ENCODE data around the gene THYN1. TPM values are rescaled to one million over a fixed set of nuclear protein-coding genes. Genes with fewer than 3 reads are reported as not detected.
"Not testable (repeated sequence)": the region's sequence is repeated elsewhere in the genome, so short reads cannot be mapped to it uniquely, and the experiment has no call there.

The THYN1 gene
- total and polyA plus RNA-seq, 5 donors from 2014 or later: 35.2 to 148 (median 143) TPM

GRCh38 chr11:134289167-134289566 lies 36.0 kb upstream of the THYN1 start:
- no peak overlapping the region for H3K4me3 Mint-ChIP-seq
- Histone ChIP-seq H3K9me3 (ENCODE audit: control insufficient read depth in 2 of 2, low read length in 2 of 2) (no peaks in the 10 kb centered on the region), H3K27ac (ENCODE audit: insufficient read depth, low read length, poor library complexity, severe bottlenecking) (no peak overlapping the region), H3K4me1 (ENCODE audit: control insufficient read depth, insufficient read depth, low read length, poor library complexity, severe bottlenecking) (no peaks in the 10 kb centered on the region), H3K4me3 (ENCODE audit: low read depth, low read length) (no peak overlapping the region), H3K36me3 (ENCODE audit: control insufficient read depth, insufficient read depth, low read length) (no peaks in the 10 kb centered on the region), H3K27me3 (ENCODE audit: control insufficient read depth, insufficient read depth, low read length) (no peaks in the 10 kb centered on the region)
- H3K36me3 Mint-ChIP-seq: no peaks in the 10 kb centered on the region
- no peaks in the 10 kb centered on the region for H3K4me1 Mint-ChIP-seq
- ATAC-seq (ENCODE audit: low read depth in 2 of 2) (no peak), DNase-seq (no peak)
- peaks cover 9% of the 10 kb centered on the region for H3K27me3 Mint-ChIP-seq
- H3K9me3 Mint-ChIP-seq: no peaks in the 10 kb centered on the region
- no peak overlapping the region for H3K27ac Mint-ChIP-seq

DNA sequence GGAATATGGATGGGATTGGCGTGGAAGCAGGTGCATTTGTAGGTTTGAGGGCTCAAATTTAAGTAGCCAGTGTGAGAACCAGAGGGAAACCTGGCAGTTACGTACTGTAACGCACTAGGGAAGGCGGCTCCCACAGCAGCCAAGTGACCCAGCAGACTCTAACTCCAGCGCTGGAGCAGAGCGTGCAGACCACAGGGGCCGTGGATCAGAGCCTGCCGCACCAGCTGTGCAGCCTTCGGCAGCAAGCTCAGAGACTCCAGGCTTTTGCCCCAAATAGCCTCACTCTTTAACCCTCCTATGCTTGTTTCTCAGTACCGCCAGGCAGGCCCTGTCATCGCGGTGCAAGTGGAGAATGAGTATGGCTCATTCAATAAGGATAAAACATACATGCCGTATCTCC lies 35.3 kb upstream of the THYN1 start:
- peaks cover 9% of the 10 kb centered on the region for H3K27me3 Mint-ChIP-seq
- H3K9me3 Mint-ChIP-seq: no peaks in the 10 kb centered on the region
- Histone ChIP-seq H3K36me3 (ENCODE audit: control insufficient read depth, insufficient read depth, low read length) (no peaks in the 10 kb centered on the region), H3K4me1 (ENCODE audit: control insufficient read depth, insufficient read depth, low read length, poor library complexity, severe bottlenecking) (no peaks in the 10 kb centered on the region), H3K27ac (ENCODE audit: insufficient read depth, low read length, poor library complexity, severe bottlenecking) (no peak overlapping the region), H3K27me3 (ENCODE audit: control insufficient read depth, insufficient read depth, low read length) (no peaks in the 10 kb centered on the region), H3K9me3 (ENCODE audit: control insufficient read depth in 2 of 2, low read length in 2 of 2) (no peaks in the 10 kb centered on the region), H3K4me3 (ENCODE audit: low read depth, low read length) (no peak overlapping the region)
- ATAC-seq (ENCODE audit: low read depth in 2 of 2): no peak
- no peak overlapping the region for H3K4me3 Mint-ChIP-seq
- H3K27ac Mint-ChIP-seq: no peak overlapping the region
- H3K4me1 Mint-ChIP-seq: no peaks in the 10 kb centered on the region
- DNase-seq: no peak
- H3K36me3 Mint-ChIP-seq: no peaks in the 10 kb centered on the region

DNA sequence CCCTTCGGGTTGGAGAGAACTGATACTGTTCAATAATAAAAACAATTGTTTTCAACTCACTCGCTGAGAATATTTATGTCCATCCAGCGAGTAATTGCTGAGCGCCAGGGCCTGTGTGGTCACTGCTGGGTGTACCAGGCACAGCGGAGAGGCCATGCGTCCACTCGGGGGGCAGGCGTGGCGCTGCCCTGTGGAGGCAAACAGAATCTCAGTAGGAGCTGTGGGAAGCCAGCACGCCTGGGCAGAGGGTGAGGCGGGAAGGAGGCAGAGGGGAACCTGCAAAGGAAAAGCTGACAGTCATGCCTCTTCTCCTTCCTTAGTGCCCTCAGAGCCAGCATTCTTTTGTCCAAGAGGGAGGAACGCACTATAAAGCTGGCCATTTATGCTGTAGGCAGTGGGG lies 34.4 kb upstream of the THYN1 start:
- H3K36me3 Mint-ChIP-seq: no peaks in the 10 kb centered on the region
- peaks cover 9% of the 10 kb centered on the region for H3K27me3 Mint-ChIP-seq
- H3K4me1 Mint-ChIP-seq: no peaks in the 10 kb centered on the region
- no peaks in the 10 kb centered on the region for H3K9me3 ChIP-seq (ENCODE audit: control insufficient read depth in 2 of 2, low read length in 2 of 2)
- no peaks in the 10 kb centered on the region for H3K36me3 ChIP-seq (ENCODE audit: control insufficient read depth, insufficient read depth, low read length)
- no peak overlapping the region for H3K27ac ChIP-seq (ENCODE audit: insufficient read depth, low read length, poor library complexity, severe bottlenecking)
- no peak overlapping the region for H3K4me3 ChIP-seq (ENCODE audit: low read depth, low read length)
- no peak for ATAC-seq (ENCODE audit: low read depth in 2 of 2)
- H3K4me1 ChIP-seq (ENCODE audit: control insufficient read depth, insufficient read depth, low read length, poor library complexity, severe bottlenecking): no peaks in the 10 kb centered on the region
- no peaks in the 10 kb centered on the region for H3K9me3 Mint-ChIP-seq
- H3K4me3 Mint-ChIP-seq: no peak overlapping the region
- no peak for DNase-seq
- H3K27ac Mint-ChIP-seq: no peak overlapping the region
- no peaks in the 10 kb centered on the region for H3K27me3 ChIP-seq (ENCODE audit: control insufficient read depth, insufficient read depth, low read length)

GRCh38 chr11:134284349-134284748 lies 31.2 kb upstream of the THYN1 start:
- not testable (repeated sequence) for H3K36me3 Mint-ChIP-seq; H3K27me3 ChIP-seq (ENCODE audit: control insufficient read depth, insufficient read depth, low read length); ATAC-seq (ENCODE audit: low read depth in 2 of 2); H3K27ac Mint-ChIP-seq; H3K9me3 Mint-ChIP-seq; H3K27me3 Mint-ChIP-seq; DNase-seq; H3K4me1 ChIP-seq (ENCODE audit: control insufficient read depth, insufficient read depth, low read length, poor library complexity, severe bottlenecking); H3K9me3 ChIP-seq (ENCODE audit: control insufficient read depth in 2 of 2, low read length in 2 of 2); H3K4me1 Mint-ChIP-seq; H3K27ac ChIP-seq (ENCODE audit: insufficient read depth, low read length, poor library complexity, severe bottlenecking); H3K4me3 ChIP-seq (ENCODE audit: low read depth, low read length); H3K4me3 Mint-ChIP-seq; H3K36me3 ChIP-seq (ENCODE audit: control insufficient read depth, insufficient read depth, low read length)

- H3K9me3 Mint-ChIP-seq: peaks cover 0 to 4% (median under 1%) of the 10 kb centered on the region in 7 donors
- Histone ChIP-seq H3K27ac (ENCODE audit: insufficient read depth, low read length, poor library complexity, severe bottlenecking) (no peak overlapping the region), H3K4me1 (ENCODE audit: control insufficient read depth, insufficient read depth, low read length, poor library complexity, severe bottlenecking) (no peaks in the 10 kb centered on the region), H3K4me3 (ENCODE audit: low read depth, low read length) (no peak overlapping the region), H3K27me3 (ENCODE audit: control insufficient read depth, insufficient read depth, low read length) (peaks cover 3% of the 10 kb centered on the region), H3K9me3 (ENCODE audit: control insufficient read depth in 2 of 2, low read length in 2 of 2) (peaks cover 0 to under 1% of the 10 kb centered on the region in 2 experiments), H3K36me3 (ENCODE audit: control insufficient read depth, insufficient read depth, low read length) (no peaks in the 10 kb centered on the region)
- ATAC-seq (ENCODE audit: low read depth in 2 of 2) (no peak), DNase-seq (no peak)
- H3K4me1 Mint-ChIP-seq: no peaks in the 10 kb centered on the region
- H3K27ac Mint-ChIP-seq: no peak overlapping the region
- H3K27me3 Mint-ChIP-seq: peaks cover 9% of the 10 kb centered on the region
- H3K4me3 Mint-ChIP-seq: no peak overlapping the region
- no peaks in the 10 kb centered on the region for H3K36me3 Mint-ChIP-seq
Observed at GRCh38 chr11:134283461-134284230, 30.5 kb upstream of the THYN1 start.

DNA sequence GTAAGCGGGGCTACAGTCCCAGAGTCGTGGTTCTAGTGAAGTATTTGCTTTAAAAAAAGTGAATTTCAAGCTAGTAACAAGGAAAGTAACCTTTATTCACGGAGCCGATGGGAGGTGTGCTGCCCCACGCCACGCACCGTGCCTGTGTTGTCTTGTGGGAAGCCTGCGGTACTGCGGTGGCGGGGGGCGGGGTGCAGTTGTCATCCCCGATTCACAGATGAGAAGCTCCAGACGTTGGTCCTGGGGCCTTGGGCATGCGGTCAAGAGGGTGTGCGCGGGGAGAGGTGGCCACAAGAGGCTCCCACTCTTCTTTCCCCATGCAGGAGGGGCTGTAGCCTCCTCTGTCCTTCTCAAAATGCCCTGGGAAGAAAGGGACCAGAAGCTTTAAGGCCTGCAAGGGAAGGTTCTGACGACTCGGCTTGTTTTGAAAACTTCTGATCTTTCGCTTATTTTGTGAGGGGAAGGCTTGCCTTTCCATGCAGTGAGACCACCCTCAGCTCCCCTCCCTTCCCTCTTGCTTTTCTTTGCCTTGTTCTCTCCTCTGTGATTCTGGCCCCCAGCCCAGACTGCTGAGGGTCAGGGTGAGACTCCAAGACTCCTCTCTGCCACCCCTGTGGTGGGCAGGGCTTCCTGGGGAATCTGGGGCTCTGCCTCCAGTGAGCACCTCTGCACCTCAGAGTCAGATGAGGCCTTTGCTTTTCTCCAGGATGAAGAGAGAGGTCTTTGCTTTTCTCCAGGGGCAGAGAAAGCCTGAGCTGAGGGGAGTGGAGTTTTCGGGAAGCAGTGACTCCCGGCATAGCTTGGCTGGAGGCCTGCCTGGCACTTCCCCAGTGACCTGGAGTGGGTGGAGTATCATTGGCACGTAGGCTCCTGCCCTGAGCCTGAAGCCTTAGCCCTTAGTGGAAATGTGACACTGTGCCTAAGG lies 29.2 kb upstream of the THYN1 start:
- peaks cover 0 to 5% of the 10 kb centered on the region in 2 experiments for H3K9me3 ChIP-seq (ENCODE audit: control insufficient read depth in 2 of 2, low read length in 2 of 2)
- Mint-ChIP-seq H3K4me3 (no peak overlapping the region), H3K36me3 (no peaks in the 10 kb centered on the region), H3K9me3 (peaks cover 0 to 7% (median 3%) of the 10 kb centered on the region in 7 donors), H3K27me3 (peaks cover 14% of the 10 kb centered on the region), H3K27ac (peak overlapping the region in 1 of 3 donors; percentile 74), H3K4me1 (peaks cover 0 to 2% (median 0%) of the 10 kb centered on the region in 4 donors)
- no peak overlapping the region for H3K4me3 ChIP-seq (ENCODE audit: low read depth, low read length)
- no peaks in the 10 kb centered on the region for H3K4me1 ChIP-seq (ENCODE audit: control insufficient read depth, insufficient read depth, low read length, poor library complexity, severe bottlenecking)
- H3K36me3 ChIP-seq (ENCODE audit: control insufficient read depth, insufficient read depth, low read length): no peaks in the 10 kb centered on the region
- no peak for DNase-seq
- peaks cover 13% of the 10 kb centered on the region for H3K27me3 ChIP-seq (ENCODE audit: control insufficient read depth, insufficient read depth, low read length)
- no peak for ATAC-seq (ENCODE audit: low read depth in 2 of 2)
- no peak overlapping the region for H3K27ac ChIP-seq (ENCODE audit: insufficient read depth, low read length, poor library complexity, severe bottlenecking)

- H3K9me3 Mint-ChIP-seq; H3K4me1 ChIP-seq (ENCODE audit: control insufficient read depth, insufficient read depth, low read length, poor library complexity, severe bottlenecking); H3K36me3 Mint-ChIP-seq; H3K36me3 ChIP-seq (ENCODE audit: control insufficient read depth, insufficient read depth, low read length); ATAC-seq (ENCODE audit: low read depth in 2 of 2); H3K4me1 Mint-ChIP-seq; H3K27ac Mint-ChIP-seq; H3K4me3 ChIP-seq (ENCODE audit: low read depth, low read length); H3K9me3 ChIP-seq (ENCODE audit: control insufficient read depth in 2 of 2, low read length in 2 of 2); H3K4me3 Mint-ChIP-seq; DNase-seq; H3K27ac ChIP-seq (ENCODE audit: insufficient read depth, low read length, poor library complexity, severe bottlenecking): not testable (repeated sequence)
- peaks cover 14% of the 10 kb centered on the region for H3K27me3 ChIP-seq (ENCODE audit: control insufficient read depth, insufficient read depth, low read length)
- peaks cover 13% of the 10 kb centered on the region for H3K27me3 Mint-ChIP-seq
Observed at GRCh38 chr11:134281635-134282034, 28.5 kb upstream of the THYN1 start.

Data from CD4-positive, CD25-positive, alpha-beta regulatory T cell (primary cell).